ENCODE results near the gene SEMA5A.

GRCh38 chr5:9295466-9295801 is 250.4 kb downstream of the SEMA5A start:
- TF ChIP-seq CTCF (optimal IDR thresholded peaks at IDR 0.05 in 1 of 3, IDR thresholded peaks at IDR 0.05 in 1 of 3, conservative IDR thresholded peaks at IDR 0.05 in 1 of 3; ENCODE audit: extremely low read depth in 1 of 3, insufficient read depth in 2 of 3, low read length in 3 of 3) (no peak), EZH2 (IDR thresholded peaks at IDR 0.05; ENCODE audit: low read length) (no peak)

Data from keratinocyte (primary cell).